Measurements from ENCODE around the gene C10orf67.

C10orf67 gene

DNA sequence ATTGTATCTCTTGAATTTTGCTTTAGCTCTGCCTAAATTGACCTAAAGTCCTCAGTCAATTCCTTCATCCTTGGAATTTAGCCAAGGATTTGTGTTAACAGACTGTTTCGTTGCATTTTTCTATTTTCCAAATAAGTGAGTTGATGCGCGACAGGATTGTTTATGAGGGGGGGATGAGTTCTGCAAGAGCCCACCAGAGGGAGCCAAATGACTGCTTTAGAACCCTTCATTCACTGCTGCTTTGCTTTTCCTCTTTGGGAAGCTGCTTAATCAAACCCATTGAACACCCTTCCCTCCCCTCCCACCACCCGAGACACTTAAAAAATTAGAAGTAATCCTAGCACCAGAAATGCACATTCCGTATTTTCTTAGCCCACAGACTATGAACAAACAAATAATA is 186.2 kb downstream of the C10orf67 start:
- DNase-seq: peak; percentile 87

DNA sequence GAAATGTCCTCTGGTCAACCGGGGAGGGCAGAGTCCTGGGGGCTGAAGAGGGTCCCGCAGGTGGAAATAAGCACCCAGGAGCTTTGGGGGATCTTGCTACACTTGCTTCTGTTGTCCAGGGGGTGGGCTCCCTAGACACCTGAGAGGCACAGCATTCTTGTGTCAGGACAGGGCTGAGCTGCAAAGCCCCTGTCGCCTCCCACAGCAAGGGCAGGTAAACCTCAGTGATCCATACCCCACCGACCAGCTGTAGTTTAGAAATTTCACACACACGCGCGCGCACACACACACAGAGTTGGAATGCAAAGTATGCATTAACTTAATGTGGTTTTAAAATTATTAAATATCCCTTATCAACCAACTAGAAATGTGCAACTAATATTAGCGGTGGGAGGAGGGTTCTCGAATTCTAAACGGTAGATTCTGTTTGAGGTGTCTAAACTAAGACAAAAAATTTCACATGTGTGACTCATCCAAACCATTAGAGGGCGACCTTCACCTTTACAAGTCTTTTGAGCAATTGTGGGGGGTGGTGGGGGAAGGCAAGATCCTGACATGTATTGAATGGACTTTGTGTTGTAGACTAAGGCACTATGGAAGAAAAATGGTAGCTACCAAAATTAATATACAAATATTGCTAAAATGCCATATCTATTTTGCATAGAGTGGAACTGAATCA is 186.8 kb downstream of the C10orf67 start:
- peak; percentile 58 for DNase-seq

DNA sequence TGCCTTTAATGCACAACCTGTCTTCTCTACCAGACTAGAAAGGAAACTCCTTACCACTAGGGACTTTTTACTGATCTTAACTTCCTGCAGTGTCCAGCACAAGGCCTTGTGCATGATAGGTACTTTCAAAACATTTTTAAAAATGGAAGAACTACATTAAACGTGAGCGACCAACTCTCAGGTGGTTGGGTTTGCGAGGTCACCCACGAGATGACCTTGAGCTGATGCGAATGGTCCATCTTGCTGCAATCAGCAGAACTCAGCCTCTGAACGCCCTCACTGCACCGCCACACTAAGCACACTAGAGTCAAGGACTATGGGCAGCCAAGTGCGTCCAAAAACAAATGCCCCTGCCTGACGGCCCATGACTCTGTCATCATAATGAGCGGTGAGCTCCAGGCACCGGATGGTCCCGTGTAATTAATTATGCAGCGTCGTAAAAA is 187.3 kb downstream of the C10orf67 start:
- DNase-seq: no peak

DNA sequence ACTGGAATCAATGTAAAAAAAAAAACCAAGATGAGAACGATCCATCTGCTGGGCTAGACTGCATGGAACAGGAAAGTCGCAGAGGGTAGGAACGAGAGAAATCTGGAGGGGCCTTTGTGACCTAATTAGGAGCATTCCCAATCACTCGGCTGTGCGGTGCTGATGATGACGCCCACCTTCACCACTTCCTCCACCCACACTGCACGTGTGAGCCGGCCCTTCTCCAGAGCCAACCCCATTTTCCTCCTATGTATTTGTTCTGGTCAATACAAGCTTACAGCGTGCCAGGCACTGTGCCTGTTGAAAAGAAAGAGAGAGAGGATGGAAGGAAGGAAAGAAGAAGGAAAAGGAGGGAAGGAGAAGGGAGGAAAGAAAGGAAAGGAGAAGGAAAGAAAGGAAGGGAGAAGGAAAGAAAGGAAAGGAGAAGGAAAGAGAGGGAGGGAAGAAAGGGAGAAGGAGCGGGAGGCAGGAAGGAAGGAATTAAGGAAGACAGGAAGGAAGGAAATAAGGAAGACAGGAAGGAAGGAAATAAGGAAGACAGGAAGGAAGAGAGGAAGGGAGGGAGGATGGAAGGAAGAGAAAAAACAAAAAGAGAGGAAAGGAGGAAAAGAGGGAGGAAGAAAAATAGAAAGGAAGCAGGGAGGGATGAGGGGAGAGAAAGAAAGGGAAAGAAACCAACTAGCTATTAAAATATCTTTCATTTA is 188.0 kb downstream of the C10orf67 start:
- DNase-seq: no peak

DNA sequence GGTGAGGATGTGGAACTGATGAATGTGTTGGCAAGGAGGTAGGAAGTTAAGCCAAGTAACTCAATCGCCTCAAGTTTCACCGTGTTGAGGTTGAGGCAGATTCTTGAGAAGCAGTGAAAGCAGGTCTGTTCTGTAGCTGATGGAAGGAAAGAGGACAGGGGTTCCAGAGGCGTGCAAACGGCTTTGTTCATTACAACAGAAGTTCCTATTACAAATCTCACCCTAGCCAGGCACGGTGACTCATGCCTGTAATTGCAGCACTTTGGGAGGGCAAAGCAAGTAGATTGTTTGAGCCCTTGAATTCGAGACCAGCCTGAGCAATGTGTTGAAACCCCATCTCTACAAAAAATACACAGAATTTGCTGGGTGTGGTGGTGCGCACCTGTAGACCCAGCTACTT is 189.4 kb downstream of the C10orf67 start:
- DNase-seq: no peak

Measured in retina (tissue), 1 donor.